Neural cell (in vitro differentiated cells): ENCODE measurements around the gene PTPRK. TPM values are rescaled to one million over a fixed set of nuclear protein-coding genes. Genes with fewer than 3 reads are reported as not detected.

ENCODE experiments used
- H2AFZ ChIP-seq: fragments of 200-600, 300-800 bp; sonication (generic), shearing (Covaris generic); 2 replicates; pipeline ENCODE4 v1.6.0; 2014; ENCODE audit warnings: low read depth, mild to moderate bottlenecking, antibody characterized with exemption, low read length, moderate library complexity
- H3F3A ChIP-seq: fragments of 200-600 bp; shearing (Covaris generic); 2 replicates; pipeline ENCODE4 v1.6.1; 2016; ENCODE audit warnings: mild to moderate bottlenecking, moderate library complexity, mixed read lengths, antibody characterized with exemption, low read length; ENCODE audit not compliant: insufficient read depth, poor library complexity, severe bottlenecking
- H3K27ac ChIP-seq: fragments of 200-600, 300-800 bp; sonication (generic), shearing (Covaris generic); 2 replicates; pipeline ENCODE4 v1.5.1; 2014; ENCODE audit warnings: mild to moderate bottlenecking, low read length, moderate library complexity
- H3K27me3 ChIP-seq: fragments of 300-800, 200-600 bp; sonication (generic), shearing (Covaris generic); 2 replicates; pipeline ENCODE4 v1.6.0; 2014; ENCODE audit warnings: mild to moderate bottlenecking, low read depth, low read length, moderate library complexity; ENCODE audit not compliant: insufficient read depth
- H3K36me3 ChIP-seq: fragments of 300-800, 200-600 bp; sonication (generic), shearing (Covaris generic); 2 replicates; pipeline ENCODE4 v1.5.1; 2014; ENCODE audit warnings: mild to moderate bottlenecking, antibody characterized with exemption, low read length, moderate library complexity; ENCODE audit not compliant: insufficient read depth
- H3K4me2 ChIP-seq: fragments of 300-800, 200-600 bp; sonication (generic), shearing (Covaris generic); 2 replicates; pipeline ENCODE4 v1.6.0; 2014; ENCODE audit warnings: mild to moderate bottlenecking, low read length
- H3K4me3 ChIP-seq: fragments of 300-800, 200-600 bp; sonication (generic), shearing (Covaris generic); 2 replicates; pipeline ENCODE4 v1.5.1; 2014; ENCODE audit warnings: mild to moderate bottlenecking, low read length, moderate library complexity
- H3K79me2 ChIP-seq: fragments of 200-600 bp; shearing (Covaris generic); replicated peaks from 2 replicates; pipeline ENCODE4 v1.6.0; 2014; ENCODE audit warnings: mild to moderate bottlenecking, low read length, moderate library complexity; ENCODE audit not compliant: insufficient read depth
- H3K9ac ChIP-seq: fragments of 300-800, 200-600 bp; sonication (generic), shearing (Covaris generic); 2 replicates; pipeline ENCODE4 v1.6.1; 2016; ENCODE audit warnings: mild to moderate bottlenecking, low read length, mixed read lengths
- H3K9me2 ChIP-seq: fragments of 200-600 bp; shearing (Covaris generic); 2 replicates; pipeline ENCODE4 v1.6.1; 2016; ENCODE audit warnings: mild to moderate bottlenecking, low read length, mixed read lengths; ENCODE audit not compliant: insufficient read depth
- H3K9me3 ChIP-seq: fragments of 200-600, 300-800 bp; sonication (generic), shearing (Covaris generic); 2 replicates; pipeline ENCODE4 v1.6.1; 2016; ENCODE audit warnings: mild to moderate bottlenecking, mixed run types, low read length, moderate library complexity, mixed read lengths
- H4K20me1 ChIP-seq: fragments of 200-600 bp; shearing (Covaris generic); 2 replicates; pipeline ENCODE4 v1.6.1; 2016; ENCODE audit warnings: mild to moderate bottlenecking, mixed run types; ENCODE audit not compliant: insufficient read depth
- EP300 ChIP-seq: fragments of 450-650 bp; conservative IDR thresholded peaks from 2 replicates; pipeline ENCODE4 v1.6.1; 2014; ENCODE audit warnings: antibody characterized with exemption, mild to moderate bottlenecking, moderate library complexity; ENCODE audit not compliant: poor library complexity, severe bottlenecking
- EZH2 ChIP-seq: fragments of 200-600, 300-800 bp; shearing (Covaris generic), sonication (generic); IDR thresholded peaks from 2 replicates; pipeline ENCODE4 v1.6.1; 2014; ENCODE audit warnings: antibody characterized with exemption, low read length, borderline replicate concordance, mild to moderate bottlenecking; ENCODE audit not compliant: insufficient read depth, poor library complexity, severe bottlenecking
- MXI1 ChIP-seq: fragments of 450-650 bp; conservative IDR thresholded peaks from 2 replicates; pipeline ENCODE4 v1.6.1; 2014; ENCODE audit warnings: antibody characterized with exemption, mild to moderate bottlenecking; ENCODE audit not compliant: poor library complexity, severe bottlenecking
- POLR2AphosphoS5 ChIP-seq: IDR thresholded peaks from 2 replicates; pipeline ENCODE4 v1.6.1; 2012
- RAD21 ChIP-seq: fragments of 450-650 bp; conservative IDR thresholded peaks from 2 replicates; pipeline ENCODE4 v1.6.1; 2014; ENCODE audit warnings: antibody characterized with exemption, mild to moderate bottlenecking, moderate library complexity
- SMC3 ChIP-seq: fragments of 450-650 bp; conservative IDR thresholded peaks from 2 replicates; pipeline ENCODE4 v1.6.1; 2014; ENCODE audit warnings: antibody characterized with exemption, mild to moderate bottlenecking, moderate library complexity; ENCODE audit not compliant: poor library complexity
- TAF1 ChIP-seq: IDR thresholded peaks from 2 replicates; pipeline ENCODE4 v1.6.1; 2012; ENCODE audit warnings: low read depth
- polyA plus RNA-seq: library from polyadenylated mRNA; depleted of rRNA; stranded (reverse); fragments of >200 nt; gene quantifications from 2 replicates; pipeline ENCODE4 v1.2.3, GENCODE V29; 2014
- TF ChIP-seq, protein P1 (sequence below): fragments of 450-650 bp; IDR thresholded peaks from 2 replicates; pipeline ENCODE4 v1.5.1; 2014; ENCODE audit warnings: antibody characterized with exemption, mild to moderate bottlenecking, moderate library complexity; ENCODE audit not compliant: poor library complexity, severe bottlenecking
- TF ChIP-seq, protein P2 (sequence below): IDR thresholded peaks from 2 replicates; pipeline ENCODE4 v1.6.1; 2012; ENCODE audit warnings: borderline replicate concordance

PTPRK gene
- polyA plus RNA-seq, 1 donor from 2014 or later = 10.4 TPM

GRCh38 chr6:128186729-128187128, 333.7 kb downstream of the PTPRK start:
- H3K79me2 ChIP-seq = no peaks in the 10 kb centered on the region
- no peak overlapping the region for H2AFZ ChIP-seq
- no peak overlapping the region for H3K4me3 ChIP-seq
- H3K9me2 ChIP-seq = no peaks in the 10 kb centered on the region
- no peak overlapping the region for H3K4me2 ChIP-seq
- no peaks in the 10 kb centered on the region for H4K20me1 ChIP-seq
- TF ChIP-seq POLR2AphosphoS5 (no peak), MXI1 (no peak), EZH2 (no peak), EP300 (no peak), SMC3 (no peak), RAD21 (no peak), TAF1 (no peak)
- no peaks in the 10 kb centered on the region for H3F3A ChIP-seq
- no peaks in the 10 kb centered on the region for H3K27me3 ChIP-seq
- H3K36me3 ChIP-seq = no peaks in the 10 kb centered on the region
- H3K9me3 ChIP-seq = no peaks in the 10 kb centered on the region
- H3K27ac ChIP-seq = no peak overlapping the region
- no peak overlapping the region for H3K9ac ChIP-seq

DNA sequence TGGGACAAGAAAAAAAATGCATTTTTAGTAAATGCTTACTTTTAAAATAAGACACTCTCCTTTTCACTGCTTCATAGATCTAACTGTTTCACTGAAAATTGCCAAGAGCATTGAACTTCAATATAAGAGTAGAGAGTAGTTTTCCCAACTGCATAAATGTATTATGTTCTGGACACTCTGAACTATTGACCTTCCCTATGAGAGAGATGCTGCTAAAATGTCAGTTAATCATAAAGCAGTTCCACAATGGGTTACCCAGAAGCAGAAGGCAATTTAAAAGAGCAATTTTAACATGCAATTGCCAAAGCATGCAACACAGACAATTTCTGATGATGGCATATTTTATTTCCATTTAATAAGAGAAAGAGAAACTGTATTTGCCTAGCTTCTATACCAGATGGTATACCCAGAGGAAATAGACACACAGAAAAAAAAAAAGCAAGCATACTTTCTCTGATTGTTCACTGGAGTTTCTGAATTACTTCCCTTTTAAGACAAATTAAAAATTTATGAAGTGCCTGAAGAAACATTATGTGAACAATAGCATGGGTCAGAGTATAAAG, 340.4 kb downstream of the PTPRK start:
- no peaks in the 10 kb centered on the region for H3K9me2 ChIP-seq
- H3K9me3 ChIP-seq = no peaks in the 10 kb centered on the region
- no peaks in the 10 kb centered on the region for H3F3A ChIP-seq
- no peaks in the 10 kb centered on the region for H4K20me1 ChIP-seq
- H3K36me3 ChIP-seq = no peaks in the 10 kb centered on the region
- TF ChIP-seq TAF1 = no peak
- TF ChIP-seq, protein P1, sequence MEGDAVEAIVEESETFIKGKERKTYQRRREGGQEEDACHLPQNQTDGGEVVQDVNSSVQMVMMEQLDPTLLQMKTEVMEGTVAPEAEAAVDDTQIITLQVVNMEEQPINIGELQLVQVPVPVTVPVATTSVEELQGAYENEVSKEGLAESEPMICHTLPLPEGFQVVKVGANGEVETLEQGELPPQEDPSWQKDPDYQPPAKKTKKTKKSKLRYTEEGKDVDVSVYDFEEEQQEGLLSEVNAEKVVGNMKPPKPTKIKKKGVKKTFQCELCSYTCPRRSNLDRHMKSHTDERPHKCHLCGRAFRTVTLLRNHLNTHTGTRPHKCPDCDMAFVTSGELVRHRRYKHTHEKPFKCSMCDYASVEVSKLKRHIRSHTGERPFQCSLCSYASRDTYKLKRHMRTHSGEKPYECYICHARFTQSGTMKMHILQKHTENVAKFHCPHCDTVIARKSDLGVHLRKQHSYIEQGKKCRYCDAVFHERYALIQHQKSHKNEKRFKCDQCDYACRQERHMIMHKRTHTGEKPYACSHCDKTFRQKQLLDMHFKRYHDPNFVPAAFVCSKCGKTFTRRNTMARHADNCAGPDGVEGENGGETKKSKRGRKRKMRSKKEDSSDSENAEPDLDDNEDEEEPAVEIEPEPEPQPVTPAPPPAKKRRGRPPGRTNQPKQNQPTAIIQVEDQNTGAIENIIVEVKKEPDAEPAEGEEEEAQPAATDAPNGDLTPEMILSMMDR = no peak
- TF ChIP-seq RAD21 = no peak
- TF ChIP-seq EP300 = no peak
- TF ChIP-seq, protein P2, sequence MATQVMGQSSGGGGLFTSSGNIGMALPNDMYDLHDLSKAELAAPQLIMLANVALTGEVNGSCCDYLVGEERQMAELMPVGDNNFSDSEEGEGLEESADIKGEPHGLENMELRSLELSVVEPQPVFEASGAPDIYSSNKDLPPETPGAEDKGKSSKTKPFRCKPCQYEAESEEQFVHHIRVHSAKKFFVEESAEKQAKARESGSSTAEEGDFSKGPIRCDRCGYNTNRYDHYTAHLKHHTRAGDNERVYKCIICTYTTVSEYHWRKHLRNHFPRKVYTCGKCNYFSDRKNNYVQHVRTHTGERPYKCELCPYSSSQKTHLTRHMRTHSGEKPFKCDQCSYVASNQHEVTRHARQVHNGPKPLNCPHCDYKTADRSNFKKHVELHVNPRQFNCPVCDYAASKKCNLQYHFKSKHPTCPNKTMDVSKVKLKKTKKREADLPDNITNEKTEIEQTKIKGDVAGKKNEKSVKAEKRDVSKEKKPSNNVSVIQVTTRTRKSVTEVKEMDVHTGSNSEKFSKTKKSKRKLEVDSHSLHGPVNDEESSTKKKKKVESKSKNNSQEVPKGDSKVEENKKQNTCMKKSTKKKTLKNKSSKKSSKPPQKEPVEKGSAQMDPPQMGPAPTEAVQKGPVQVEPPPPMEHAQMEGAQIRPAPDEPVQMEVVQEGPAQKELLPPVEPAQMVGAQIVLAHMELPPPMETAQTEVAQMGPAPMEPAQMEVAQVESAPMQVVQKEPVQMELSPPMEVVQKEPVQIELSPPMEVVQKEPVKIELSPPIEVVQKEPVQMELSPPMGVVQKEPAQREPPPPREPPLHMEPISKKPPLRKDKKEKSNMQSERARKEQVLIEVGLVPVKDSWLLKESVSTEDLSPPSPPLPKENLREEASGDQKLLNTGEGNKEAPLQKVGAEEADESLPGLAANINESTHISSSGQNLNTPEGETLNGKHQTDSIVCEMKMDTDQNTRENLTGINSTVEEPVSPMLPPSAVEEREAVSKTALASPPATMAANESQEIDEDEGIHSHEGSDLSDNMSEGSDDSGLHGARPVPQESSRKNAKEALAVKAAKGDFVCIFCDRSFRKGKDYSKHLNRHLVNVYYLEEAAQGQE = no peak
- no peak overlapping the region for H3K27ac ChIP-seq
- H3K4me3 ChIP-seq = no peak overlapping the region
- no peaks in the 10 kb centered on the region for H3K27me3 ChIP-seq
- H3K79me2 ChIP-seq = no peaks in the 10 kb centered on the region
- no peak overlapping the region for H2AFZ ChIP-seq
- no peak overlapping the region for H3K4me2 ChIP-seq
- no peak overlapping the region for H3K9ac ChIP-seq
